ENCODE measurements around the gene GALK2. TPM values are rescaled to one million over a fixed set of nuclear protein-coding genes. Genes with fewer than 3 reads are reported as not detected.

Gene GALK2
- total RNA-seq, 1 donor from 2014 or later, result 28.6 TPM

GRCh38 chr15:49134683-49135341 lies 35.2 kb upstream of the GALK2 start:
- H3K36me3 ChIP-seq (ENCODE audit: control insufficient read depth, insufficient read depth, low read length), result no peaks in the 10 kb centered on the region
- no peak for DNase-seq (ENCODE audit: low read depth)
- no peaks in the 10 kb centered on the region for H3K27me3 ChIP-seq (ENCODE audit: control insufficient read depth, insufficient read depth, low read length)
- TF ChIP-seq CTCF (IDR thresholded peaks at IDR 0.05; ENCODE audit: insufficient read depth, low read length, poor library complexity, severe bottlenecking), result no peak
- H3K4me3 ChIP-seq (ENCODE audit: low read depth, low read length), result no peak overlapping the region

- Histone ChIP-seq H3K36me3 (ENCODE audit: control insufficient read depth, insufficient read depth, low read length) (no peaks in the 10 kb centered on the region), H3K27me3 (ENCODE audit: control insufficient read depth, insufficient read depth, low read length) (no peaks in the 10 kb centered on the region), H3K4me3 (ENCODE audit: low read depth, low read length) (no peak overlapping the region)
- TF ChIP-seq CTCF (IDR thresholded peaks at IDR 0.05; ENCODE audit: insufficient read depth, low read length, poor library complexity, severe bottlenecking), result no peak
- DNase-seq (ENCODE audit: low read depth), result no peak
These were observed 34.6 kb upstream of the GALK2 start for GRCh38 chr15:49135342-49135857.

- Histone ChIP-seq H3K36me3 (ENCODE audit: control insufficient read depth, insufficient read depth, low read length) (no peaks in the 10 kb centered on the region), H3K27me3 (ENCODE audit: control insufficient read depth, insufficient read depth, low read length) (no peaks in the 10 kb centered on the region), H3K4me3 (ENCODE audit: low read depth, low read length) (no peak overlapping the region)
- no peak for TF ChIP-seq CTCF (IDR thresholded peaks at IDR 0.05; ENCODE audit: insufficient read depth, low read length, poor library complexity, severe bottlenecking)
- DNase-seq (ENCODE audit: low read depth), result peak; percentile 50
These were observed 34.1 kb upstream of the GALK2 start for GRCh38 chr15:49135911-49136310.

GRCh38 chr15:49137861-49138260 lies 32.2 kb upstream of the GALK2 start:
- Histone ChIP-seq H3K27me3 (ENCODE audit: control insufficient read depth, insufficient read depth, low read length) (no peaks in the 10 kb centered on the region), H3K36me3 (ENCODE audit: control insufficient read depth, insufficient read depth, low read length) (no peaks in the 10 kb centered on the region), H3K4me3 (ENCODE audit: low read depth, low read length) (no peak overlapping the region)
- DNase-seq (ENCODE audit: low read depth), result no peak
- no peak for TF ChIP-seq CTCF (IDR thresholded peaks at IDR 0.05; ENCODE audit: insufficient read depth, low read length, poor library complexity, severe bottlenecking)

- H3K4me3 ChIP-seq (ENCODE audit: low read depth, low read length), result no peak overlapping the region
- H3K27me3 ChIP-seq (ENCODE audit: control insufficient read depth, insufficient read depth, low read length), result no peaks in the 10 kb centered on the region
- peak; percentile 68 for TF ChIP-seq CTCF (IDR thresholded peaks at IDR 0.05; ENCODE audit: insufficient read depth, low read length, poor library complexity, severe bottlenecking)
- DNase-seq (ENCODE audit: low read depth), result no peak
- no peaks in the 10 kb centered on the region for H3K36me3 ChIP-seq (ENCODE audit: control insufficient read depth, insufficient read depth, low read length)
These were observed 24.1 kb upstream of the GALK2 start for GRCh38 chr15:49145651-49146609.
